Measurements from ENCODE around the gene ANO2.

The ANO2 gene

GRCh38 chr12:5916785-5917290, 28.2 kb downstream of the ANO2 start:
- DNase-seq (ENCODE audit: low read depth) = no peak

- no peak for DNase-seq (ENCODE audit: low read depth)
These were observed 29.5 kb downstream of the ANO2 start for GRCh38 chr12:5915511-5915910.

- DNase-seq (ENCODE audit: low read depth) = no peak
These were observed 30.5 kb downstream of the ANO2 start for GRCh38 chr12:5914387-5915149.

- no peak for DNase-seq (ENCODE audit: low read depth)
These were observed 31.7 kb downstream of the ANO2 start for GRCh38 chr12:5913387-5913786.

GRCh38 chr12:5912437-5913334, 32.4 kb downstream of the ANO2 start:
- DNase-seq (ENCODE audit: low read depth) = no peak

- DNase-seq (ENCODE audit: low read depth) = no peak
These were observed 33.0 kb downstream of the ANO2 start for GRCh38 chr12:5912011-5912410.

- DNase-seq (ENCODE audit: low read depth) = no peak
These were observed 34.1 kb downstream of the ANO2 start for GRCh38 chr12:5910790-5911548.

- DNase-seq (ENCODE audit: low read depth) = no peak
These were observed 35.5 kb downstream of the ANO2 start for GRCh38 chr12:5909560-5909959.

GRCh38 chr12:5908251-5908650, 36.8 kb downstream of the ANO2 start:
- no peak for DNase-seq (ENCODE audit: low read depth)

GRCh38 chr12:5907807-5908206, 37.3 kb downstream of the ANO2 start:
- DNase-seq (ENCODE audit: low read depth) = no peak

- DNase-seq (ENCODE audit: low read depth) = no peak
These were observed 39.3 kb downstream of the ANO2 start for GRCh38 chr12:5905757-5906156.

GRCh38 chr12:5904969-5905368, 40.1 kb downstream of the ANO2 start:
- no peak for DNase-seq (ENCODE audit: low read depth)

GRCh38 chr12:5904441-5904840, 40.6 kb downstream of the ANO2 start:
- DNase-seq (ENCODE audit: low read depth) = no peak

GRCh38 chr12:5902736-5903135, 42.3 kb downstream of the ANO2 start:
- DNase-seq (ENCODE audit: low read depth) = no peak

- DNase-seq (ENCODE audit: low read depth) = no peak
These were observed 43.6 kb downstream of the ANO2 start for GRCh38 chr12:5901416-5901815.

GRCh38 chr12:5900533-5901205, 44.4 kb downstream of the ANO2 start:
- DNase-seq (ENCODE audit: low read depth) = no peak

GRCh38 chr12:5900076-5900475, 45.0 kb downstream of the ANO2 start:
- DNase-seq (ENCODE audit: low read depth) = no peak

GRCh38 chr12:5899675-5900074, 45.4 kb downstream of the ANO2 start:
- DNase-seq (ENCODE audit: low read depth) = no peak

GRCh38 chr12:5898874-5899273, 46.2 kb downstream of the ANO2 start:
- no peak for DNase-seq (ENCODE audit: low read depth)

- no peak for DNase-seq (ENCODE audit: low read depth)
These were observed 55.5 kb downstream of the ANO2 start for GRCh38 chr12:5889381-5890047.

GRCh38 chr12:5888816-5889315, 56.2 kb downstream of the ANO2 start:
- DNase-seq (ENCODE audit: low read depth) = no peak
